Trophoblast cell (in vitro differentiated cells and primary cell): ENCODE data around the gene NFIC.

Experiments
- DNase-seq, 2 donors: peaks; one replicate each; pipeline ENCODE4 v3.0.0-alpha.2; 2016
- H2AFZ ChIP-seq: 2 replicates; pipeline ENCODE4 v1.6.1; 2013; ENCODE audit warnings: low read length, moderate library complexity, mild to moderate bottlenecking; ENCODE audit not compliant: insufficient read depth, poor library complexity
- H2AK5ac ChIP-seq: 2 replicates; pipeline ENCODE4 v1.6.1; 2013; ENCODE audit warnings: mild to moderate bottlenecking, low read length
- H2BK120ac ChIP-seq: 2 replicates; pipeline ENCODE4 v1.6.1; 2013; ENCODE audit warnings: low read length, mild to moderate bottlenecking, moderate library complexity; ENCODE audit not compliant: insufficient read depth, poor library complexity
- H2BK12ac ChIP-seq: 2 replicates; pipeline ENCODE4 v1.6.1; 2013; ENCODE audit warnings: mild to moderate bottlenecking, low read length, moderate library complexity
- H2BK5ac ChIP-seq: 2 replicates; pipeline ENCODE4 v1.6.1; 2013; ENCODE audit warnings: low read length, low read depth, moderate library complexity, mild to moderate bottlenecking; ENCODE audit not compliant: poor library complexity
- H3K14ac ChIP-seq: 2 replicates; pipeline ENCODE4 v1.6.1; 2013; ENCODE audit warnings: mild to moderate bottlenecking, low read length
- H3K18ac ChIP-seq: 2 replicates; pipeline ENCODE4 v1.6.1; 2013; ENCODE audit warnings: mild to moderate bottlenecking, low read length
- H3K23ac ChIP-seq: 2 replicates; pipeline ENCODE4 v1.6.1; 2013; ENCODE audit warnings: low read length
- H3K27ac ChIP-seq: 2 replicates; pipeline ENCODE4 v1.5.1; 2013; ENCODE audit warnings: low read depth, mild to moderate bottlenecking, inconsistent platforms, low read length, moderate library complexity
- H3K27me3 ChIP-seq: 2 replicates; pipeline ENCODE4 v1.6.1; 2013; ENCODE audit warnings: inconsistent platforms, mild to moderate bottlenecking, low read length, moderate library complexity; ENCODE audit not compliant: insufficient read depth
- H3K36me3 ChIP-seq, 2 experiments: 1 replicate in 1 of 2; 2 replicates in 1 of 2; pipeline ENCODE4 v1.6.1; 2013; ENCODE audit warnings: low read length in 2 of 2, mild to moderate bottlenecking in 2 of 2, moderate library complexity in 1 of 2; ENCODE audit not compliant: insufficient read depth in 2 of 2, control insufficient read depth in 1 of 2
- H3K4ac ChIP-seq: 2 replicates; pipeline ENCODE4 v1.6.1; 2013; ENCODE audit warnings: low read depth, mild to moderate bottlenecking, low read length, moderate library complexity
- H3K4me1 ChIP-seq, 2 experiments: 1 replicate in 1 of 2; 2 replicates in 1 of 2; pipeline ENCODE4 v1.6.1; 2013; ENCODE audit warnings: low read length in 2 of 2, mild to moderate bottlenecking in 2 of 2, moderate library complexity in 1 of 2; ENCODE audit not compliant: insufficient read depth in 2 of 2, control insufficient read depth in 1 of 2
- H3K4me2 ChIP-seq: 2 replicates; pipeline ENCODE4 v1.6.1; 2013; ENCODE audit warnings: inconsistent platforms, mild to moderate bottlenecking, low read length, moderate library complexity
- H3K4me3 ChIP-seq: 2 replicates; pipeline ENCODE4 v1.5.1; 2013; ENCODE audit warnings: mild to moderate bottlenecking, low read depth, low read length, inconsistent platforms
- H3K79me1 ChIP-seq: one replicate; pipeline ENCODE4 v1.6.1; 2013; ENCODE audit warnings: low read length
- H3K79me2 ChIP-seq: 2 replicates; pipeline ENCODE4 v1.6.1; 2013; ENCODE audit warnings: low read length, mild to moderate bottlenecking; ENCODE audit not compliant: control insufficient read depth, insufficient read depth, poor library complexity
- H3K9ac ChIP-seq: 2 replicates; pipeline ENCODE4 v1.6.1; 2013; ENCODE audit warnings: mild to moderate bottlenecking, low read length
- H3K9me3 ChIP-seq: 2 replicates; pipeline ENCODE4 v1.6.1; 2013; ENCODE audit warnings: low read depth, mild to moderate bottlenecking, control low read depth, inconsistent platforms, low read length; ENCODE audit not compliant: insufficient read depth
- H4K12ac ChIP-seq: 2 replicates; pipeline ENCODE4 v1.6.1; 2013; ENCODE audit warnings: low read depth, mild to moderate bottlenecking, low read length, moderate library complexity
- H4K8ac ChIP-seq: 2 replicates; pipeline ENCODE4 v1.6.1; 2013; ENCODE audit warnings: low read depth, mild to moderate bottlenecking, low read length, moderate library complexity
- H4K91ac ChIP-seq: one replicate; pipeline ENCODE4 v1.6.1; 2013; ENCODE audit warnings: low read depth, mild to moderate bottlenecking, low read length, moderate library complexity
- WGBS: extraction: QIAGEN DNeasy Blood & Tissue Kit; methylation state at CpG from one replicate; pipeline ENCODE4 v1.1.7; 2013; ENCODE audit warnings: missing lambda C conversion rate; ENCODE audit not compliant: insufficient read length, insufficient coverage; ENCODE audit errors: extremely low coverage; 5-methylcytosine and 5-hydroxymethylcytosine counted together

Gene NFIC

DNA sequence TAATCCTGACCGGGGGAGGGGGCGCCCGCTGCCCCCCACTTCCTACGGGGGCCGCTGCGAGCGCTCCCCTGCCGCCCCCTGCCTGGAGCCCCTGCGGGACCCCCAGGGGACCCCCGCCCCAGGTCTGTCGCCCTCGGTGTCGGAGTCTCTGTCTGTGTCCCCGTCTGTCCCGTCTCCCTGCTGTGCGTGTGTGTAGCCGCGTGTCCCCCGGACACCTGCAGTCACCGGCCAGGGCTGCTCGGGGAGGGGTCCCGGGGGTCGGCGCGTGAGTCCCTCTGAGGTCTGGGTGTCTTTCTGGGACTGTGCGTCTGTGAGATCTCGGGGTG, 7.7 kb upstream of the NFIC start:
- H3K27ac ChIP-seq: no peak overlapping the region
- H3K9me3 ChIP-seq: peaks cover 13% of the 10 kb centered on the region
- no peak overlapping the region for H3K4me3 ChIP-seq
- H2AK5ac ChIP-seq: no peak overlapping the region
- no peak overlapping the region for H4K91ac ChIP-seq
- H3K36me3 ChIP-seq: no peaks in the 10 kb centered on the region
- no CpG with 5 or more reads among the region's 27 CpGs for WGBS
- no peak overlapping the region for H4K12ac ChIP-seq
- H3K4me1 ChIP-seq: no peaks in the 10 kb centered on the region
- no peak overlapping the region for H4K8ac ChIP-seq
- no peaks in the 10 kb centered on the region for H3K79me1 ChIP-seq
- H3K9ac ChIP-seq: no peak overlapping the region
- no peak overlapping the region for H3K23ac ChIP-seq
- no peak overlapping the region for H3K14ac ChIP-seq
- H3K4me2 ChIP-seq: peak overlapping the region; percentile 70
- H3K79me2 ChIP-seq: no peaks in the 10 kb centered on the region
- no peak overlapping the region for H2BK5ac ChIP-seq
- H3K27me3 ChIP-seq: peaks cover 70% of the 10 kb centered on the region
- no peak overlapping the region for H2BK12ac ChIP-seq
- no peak overlapping the region for H2AFZ ChIP-seq
- no peak overlapping the region for H3K4ac ChIP-seq
- H3K18ac ChIP-seq: no peak overlapping the region
- DNase-seq: no peak
- no peak overlapping the region for H2BK120ac ChIP-seq

GRCh38 chr19:3359015-3359918, 7.1 kb upstream of the NFIC start:
- H3K9me3 ChIP-seq: peaks cover 13% of the 10 kb centered on the region
- H2AFZ ChIP-seq: no peak overlapping the region
- H3K9ac ChIP-seq: no peak overlapping the region
- no peak overlapping the region for H3K4ac ChIP-seq
- no peak overlapping the region for H4K8ac ChIP-seq
- no peak overlapping the region for H4K12ac ChIP-seq
- H3K27ac ChIP-seq: no peak overlapping the region
- peak overlapping the region; percentile 70 for H3K4me2 ChIP-seq
- H3K79me1 ChIP-seq: no peaks in the 10 kb centered on the region
- no peak overlapping the region for H2BK12ac ChIP-seq
- no peak overlapping the region for H2BK5ac ChIP-seq
- peaks cover 77% of the 10 kb centered on the region for H3K27me3 ChIP-seq
- no peaks in the 10 kb centered on the region for H3K79me2 ChIP-seq
- H4K91ac ChIP-seq: no peak overlapping the region
- no peak overlapping the region for H3K23ac ChIP-seq
- no peak overlapping the region for H3K14ac ChIP-seq
- H2BK120ac ChIP-seq: no peak overlapping the region
- H3K36me3 ChIP-seq: no peaks in the 10 kb centered on the region
- no peak overlapping the region for H3K18ac ChIP-seq
- DNase-seq: peak in 1 of 2 donors; percentile 50
- no CpG with 5 or more reads among the region's 129 CpGs for WGBS
- H3K4me1 ChIP-seq: no peaks in the 10 kb centered on the region
- no peak overlapping the region for H2AK5ac ChIP-seq
- peak overlapping the region; percentile 62 for H3K4me3 ChIP-seq

- Histone ChIP-seq H4K91ac (no peak overlapping the region), H3K79me1 (no peaks in the 10 kb centered on the region), H3K23ac (no peak overlapping the region), H3K14ac (no peak overlapping the region), H4K12ac (no peak overlapping the region), H2AK5ac (no peak overlapping the region), H3K79me2 (no peaks in the 10 kb centered on the region), H4K8ac (no peak overlapping the region), H2BK5ac (no peak overlapping the region), H3K4me2 (peak overlapping the region; percentile 70), H2AFZ (no peak overlapping the region), H3K27me3 (peaks cover 80% of the 10 kb centered on the region), H3K4me3 (no peak overlapping the region), H2BK12ac (no peak overlapping the region), H3K27ac (no peak overlapping the region), H3K4ac (no peak overlapping the region), H3K4me1 (no peaks in the 10 kb centered on the region), H3K18ac (no peak overlapping the region), H3K9ac (no peak overlapping the region), H3K9me3 (peaks cover 13% of the 10 kb centered on the region), H2BK120ac (no peak overlapping the region), H3K36me3 (no peaks in the 10 kb centered on the region)
- peak in 1 of 2 donors; percentile 59 for DNase-seq
- WGBS: no CpG with 5 or more reads among the region's 81 CpGs
Observed at GRCh38 chr19:3359919-3360420, 6.4 kb upstream of the NFIC start.

GRCh38 chr19:3360421-3361383, 5.7 kb upstream of the NFIC start:
- Histone ChIP-seq H2AK5ac (no peak overlapping the region), H3K79me1 (no peaks in the 10 kb centered on the region), H3K23ac (no peak overlapping the region), H3K9me3 (peaks cover 13% of the 10 kb centered on the region), H3K14ac (no peak overlapping the region), H3K4me1 (no peaks in the 10 kb centered on the region), H2BK12ac (no peak overlapping the region), H3K27ac (no peak overlapping the region), H2BK120ac (no peak overlapping the region), H4K8ac (no peak overlapping the region), H4K12ac (no peak overlapping the region), H3K4me2 (peak overlapping the region; percentile 26), H3K9ac (no peak overlapping the region), H3K36me3 (no peaks in the 10 kb centered on the region), H3K4ac (no peak overlapping the region), H3K4me3 (peak overlapping the region; percentile 60), H3K79me2 (no peaks in the 10 kb centered on the region), H4K91ac (no peak overlapping the region), H2AFZ (no peak overlapping the region), H3K27me3 (peaks cover 88% of the 10 kb centered on the region), H3K18ac (no peak overlapping the region), H2BK5ac (no peak overlapping the region)
- peak; percentile 64 to 79 for DNase-seq
- no CpG with 5 or more reads among the region's 90 CpGs for WGBS
